H1 (cell line): ENCODE data around the gene ARFRP1. TPM values are rescaled to one million over a fixed set of nuclear protein-coding genes. Genes with fewer than 3 reads are reported as not detected.

Experiments used
- CTCF ChIP-seq, 3 experiments: IDR thresholded peaks; 1 replicate in 2 of 3; 2 replicates in 1 of 3; pipeline versions ENCODE4 v1.5.1 to v1.6.1; 2011; ENCODE audit warnings: low read length in 3 of 3, mild to moderate bottlenecking in 3 of 3, inconsistent platforms in 2 of 3, low read depth in 1 of 3, moderate library complexity in 1 of 3; ENCODE audit not compliant: insufficient read depth in 1 of 3; ENCODE audit errors: control extremely low read depth in 1 of 3
- MAFK ChIP-seq: IDR thresholded peaks from 2 replicates; pipeline ENCODE4 v1.6.1; 2012; ENCODE audit warnings: low read depth, mild to moderate bottlenecking, improper control_type of control experiment, low read length
- polyA plus RNA-seq, 7 experiments: library from polyadenylated mRNA; depleted of rRNA in 3 of 7; stranded (reverse) in 5 of 7; unstranded in 2 of 7; fragments of >200 nt in 5 of 7; fragments of 200-250 nt in 2 of 7; gene quantifications; 1 replicate in 5 of 7; 2 replicates in 1 of 7; 4 replicates in 1 of 7; pipeline versions ENCODE4 v1.2.1 to v1.2.3, GENCODE V29; 2011 to 2013; ENCODE audit warnings: missing spikeins in 2 of 7, mixed read lengths in 2 of 7
- total RNA-seq: library from RNA; stranded (reverse); fragmentation: NEBNext Ultra II Directional; extraction: Animal tissue kit (Norgen Biotek cat#: 25700); gene quantifications from 2 replicates; pipeline ENCODE4 v1.2.1, GENCODE V29; 2021

Gene ARFRP1
- total and polyA plus RNA-seq, 2 of the 8 experiments (the other 6 are each of a cell fraction or from before 2014, with no cell fraction given), result 12.9 to 22.9 TPM

DNA sequence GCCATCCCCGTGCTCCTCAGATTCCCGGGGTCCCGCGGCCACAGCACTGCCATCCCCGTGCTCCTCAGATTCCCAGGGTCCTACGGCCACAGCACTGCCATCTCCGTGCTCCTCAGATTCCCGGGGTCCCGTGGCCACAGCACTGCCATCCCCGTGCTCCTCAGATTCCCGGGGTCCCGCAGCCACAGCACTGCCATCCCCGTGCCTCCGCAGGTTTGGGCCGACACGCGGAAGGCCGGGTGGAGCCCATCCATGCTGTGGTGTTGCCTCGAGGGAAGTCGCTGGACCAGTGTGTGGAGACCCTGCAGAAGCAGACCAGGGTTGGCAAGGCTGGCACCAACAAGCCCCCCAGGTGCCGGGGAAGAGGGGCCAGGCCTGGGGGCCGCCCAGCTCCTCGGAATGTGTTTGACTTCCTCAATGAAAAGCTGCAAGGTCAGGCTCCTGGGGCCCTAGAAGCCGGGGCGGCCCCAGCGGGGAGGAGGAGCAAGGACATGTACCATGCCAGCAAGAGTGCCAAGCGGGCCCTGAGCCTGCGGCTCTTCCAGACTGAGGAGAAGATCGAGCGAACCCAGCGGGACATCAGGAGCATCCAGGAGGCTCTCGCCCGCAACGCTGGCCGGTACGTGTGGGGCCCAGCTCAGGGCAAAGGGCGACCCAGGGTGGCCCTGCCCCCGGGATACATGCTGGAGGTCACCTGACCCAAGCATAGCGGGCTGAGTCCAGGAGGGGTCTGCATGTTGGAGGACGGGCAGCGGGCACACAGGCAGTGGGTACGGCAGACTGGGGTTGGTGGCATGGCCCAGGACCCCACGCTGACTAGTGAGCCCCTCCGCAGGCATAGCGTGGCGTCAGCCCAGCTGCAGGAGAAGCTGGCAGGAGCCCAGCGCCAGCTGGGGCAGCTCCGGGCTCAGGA lies 27.4 kb upstream of the ARFRP1 start (continued):
- TF ChIP-seq CTCF (IDR thresholded peaks at IDR 0.05; ENCODE audit: control extremely low read depth in 1 of 3, insufficient read depth in 1 of 3, low read depth in 1 of 3, low read length in 3 of 3) (no peak), MAFK (no peak)
